Hepatocyte (in vitro differentiated cells): ENCODE results near the gene TTLL5. TPM values are rescaled to one million over a fixed set of nuclear protein-coding genes. Genes with fewer than 3 reads are reported as not detected.

Experiments
- DNase-seq: peaks from one replicate; pipeline ENCODE4 v3.0.0-alpha.2; 2016; ENCODE audit warnings: low spot score
- H2AFZ ChIP-seq: fragments of 200-600 bp; sonication (generic); 2 replicates; pipeline ENCODE4 v1.6.0; 2016; ENCODE audit warnings: antibody characterized with exemption, mild to moderate bottlenecking
- H3K27ac ChIP-seq: fragments of 200-600 bp; sonication (generic); 2 replicates; pipeline ENCODE4 v1.5.1; 2016; ENCODE audit warnings: mild to moderate bottlenecking
- H3K27me3 ChIP-seq: fragments of 200-600 bp; sonication (generic); 2 replicates; pipeline ENCODE4 v1.6.1; 2016
- H3K36me3 ChIP-seq: fragments of 200-600 bp; sonication (generic); replicated peaks from 2 replicates; pipeline ENCODE4 v1.5.1; 2016; ENCODE audit warnings: low read depth; ENCODE audit not compliant: insufficient read depth
- H3K4me1 ChIP-seq: fragments of 200-600 bp; sonication (generic); 2 replicates; pipeline ENCODE4 v1.5.1; 2016; ENCODE audit warnings: mild to moderate bottlenecking, moderate library complexity; ENCODE audit not compliant: insufficient read depth
- H3K4me2 ChIP-seq: fragments of 200-600 bp; sonication (generic); 2 replicates; pipeline ENCODE4 v1.6.0; 2016
- H3K4me3 ChIP-seq: fragments of 200-600 bp; sonication (generic); 2 replicates; pipeline ENCODE4 v1.5.1; 2016; ENCODE audit warnings: mild to moderate bottlenecking
- H3K79me2 ChIP-seq: fragments of 200-600 bp; sonication (generic); 2 replicates; pipeline ENCODE4 v1.6.0; 2017; ENCODE audit warnings: mild to moderate bottlenecking
- H3K9me2 ChIP-seq: fragments of 200-600 bp; sonication (generic); replicated peaks from 2 replicates; pipeline ENCODE4 v1.6.0; 2017; ENCODE audit warnings: mild to moderate bottlenecking; ENCODE audit not compliant: insufficient read depth
- H3K9me3 ChIP-seq: fragments of 200-600 bp; sonication (generic); 2 replicates; pipeline ENCODE4 v1.5.1; 2016; ENCODE audit warnings: low read depth, mild to moderate bottlenecking
- H4K20me1 ChIP-seq: fragments of 200-600 bp; sonication (generic); 2 replicates; pipeline ENCODE4 v1.6.0; 2016; ENCODE audit warnings: mild to moderate bottlenecking; ENCODE audit not compliant: insufficient read depth, poor library complexity, severe bottlenecking
- EZH2 ChIP-seq: fragments of 200-600 bp; sonication (generic); IDR thresholded peaks from 2 replicates; pipeline ENCODE4 v1.6.1; 2016; ENCODE audit warnings: antibody characterized with exemption, mild to moderate bottlenecking, borderline replicate concordance
- EZH2phosphoT487 ChIP-seq: fragments of 200-600 bp; sonication (generic); IDR thresholded peaks from one replicate; pipeline ENCODE4 v1.6.1; 2018; ENCODE audit warnings: antibody characterized with exemption, mild to moderate bottlenecking, low read depth, moderate library complexity; ENCODE audit not compliant: unreplicated experiment, severe bottlenecking
- WGBS: methylation state at CpG from one replicate; pipeline ENCODE4 v1.1.6; 2016; ENCODE audit warnings: low lambda C conversion rate; ENCODE audit errors: missing lambda C conversion rate; 5-methylcytosine and 5-hydroxymethylcytosine counted together
- polyA plus RNA-seq: library from polyadenylated mRNA; unstranded; fragments of >200 nt; fragmentation: Nextera tagmentation; extraction: Ambion mirVana; gene quantifications from 2 replicates; pipeline ENCODE4 v1.2.1, GENCODE V29; 2016
- total RNA-seq: library from RNA; depleted of rRNA; stranded (reverse); fragments of >200 nt; gene quantifications from 2 replicates; pipeline ENCODE4 v1.2.3, GENCODE V29; 2014
- TF ChIP-seq, protein P1 (sequence below): fragments of 200-600 bp; sonication (generic); IDR thresholded peaks from 2 replicates; pipeline ENCODE4 v1.5.1; 2016; ENCODE audit warnings: antibody characterized with exemption, mild to moderate bottlenecking; ENCODE audit not compliant: poor library complexity

The TTLL5 gene
- total and polyA plus RNA-seq, 2 experiments from 2014 or later: 8.9 to 11.1 TPM

GRCh38 chr14:75736845-75737485 is 75.9 kb downstream of the TTLL5 start:
- no peaks in the 10 kb centered on the region for H4K20me1 ChIP-seq
- no peaks in the 10 kb centered on the region for H3K36me3 ChIP-seq
- no peaks in the 10 kb centered on the region for H3K4me1 ChIP-seq
- no peak overlapping the region for H3K4me3 ChIP-seq
- no peaks in the 10 kb centered on the region for H3K9me3 ChIP-seq
- no peaks in the 10 kb centered on the region for H3K27me3 ChIP-seq
- no peak for DNase-seq
- H2AFZ ChIP-seq: no peak overlapping the region
- TF ChIP-seq, protein P1, sequence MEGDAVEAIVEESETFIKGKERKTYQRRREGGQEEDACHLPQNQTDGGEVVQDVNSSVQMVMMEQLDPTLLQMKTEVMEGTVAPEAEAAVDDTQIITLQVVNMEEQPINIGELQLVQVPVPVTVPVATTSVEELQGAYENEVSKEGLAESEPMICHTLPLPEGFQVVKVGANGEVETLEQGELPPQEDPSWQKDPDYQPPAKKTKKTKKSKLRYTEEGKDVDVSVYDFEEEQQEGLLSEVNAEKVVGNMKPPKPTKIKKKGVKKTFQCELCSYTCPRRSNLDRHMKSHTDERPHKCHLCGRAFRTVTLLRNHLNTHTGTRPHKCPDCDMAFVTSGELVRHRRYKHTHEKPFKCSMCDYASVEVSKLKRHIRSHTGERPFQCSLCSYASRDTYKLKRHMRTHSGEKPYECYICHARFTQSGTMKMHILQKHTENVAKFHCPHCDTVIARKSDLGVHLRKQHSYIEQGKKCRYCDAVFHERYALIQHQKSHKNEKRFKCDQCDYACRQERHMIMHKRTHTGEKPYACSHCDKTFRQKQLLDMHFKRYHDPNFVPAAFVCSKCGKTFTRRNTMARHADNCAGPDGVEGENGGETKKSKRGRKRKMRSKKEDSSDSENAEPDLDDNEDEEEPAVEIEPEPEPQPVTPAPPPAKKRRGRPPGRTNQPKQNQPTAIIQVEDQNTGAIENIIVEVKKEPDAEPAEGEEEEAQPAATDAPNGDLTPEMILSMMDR: no peak
- no peak for TF ChIP-seq EZH2
- no peak for TF ChIP-seq EZH2phosphoT487
- H3K79me2 ChIP-seq: no peaks in the 10 kb centered on the region
- no peak overlapping the region for H3K4me2 ChIP-seq
- no peak overlapping the region for H3K27ac ChIP-seq
- no peaks in the 10 kb centered on the region for H3K9me2 ChIP-seq

DNA sequence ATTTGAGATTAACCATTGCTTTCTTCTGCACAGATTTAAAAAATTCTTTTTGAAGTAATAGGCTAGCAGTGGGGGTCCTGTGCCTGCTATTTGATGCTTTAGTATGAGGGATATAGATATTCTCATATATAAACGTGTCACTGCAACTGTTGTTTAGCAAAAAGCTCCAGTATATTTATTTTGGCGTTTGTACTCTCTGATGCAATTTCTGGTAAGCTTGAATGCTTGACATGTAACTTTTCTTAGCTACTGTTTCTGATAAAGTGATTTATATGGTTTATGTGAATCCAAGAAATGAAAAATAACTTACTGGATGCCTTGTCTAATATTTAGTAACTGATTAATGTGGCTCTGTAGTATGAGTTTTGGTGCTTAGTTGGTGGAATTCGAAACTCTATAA is 77.1 kb downstream of the TTLL5 start:
- no peak for DNase-seq
- Histone ChIP-seq H2AFZ (no peak overlapping the region), H3K36me3 (no peaks in the 10 kb centered on the region), H3K27me3 (no peaks in the 10 kb centered on the region), H3K79me2 (no peaks in the 10 kb centered on the region), H4K20me1 (no peaks in the 10 kb centered on the region), H3K9me2 (no peaks in the 10 kb centered on the region), H3K4me3 (no peak overlapping the region), H3K27ac (no peak overlapping the region), H3K9me3 (no peaks in the 10 kb centered on the region), H3K4me2 (no peak overlapping the region), H3K4me1 (no peaks in the 10 kb centered on the region)
- TF ChIP-seq EZH2: no peak
- TF ChIP-seq EZH2phosphoT487: no peak
- TF ChIP-seq, protein P1: no peak
- 77% methylated on average over 3 of the region's 3 CpGs for WGBS

DNA sequence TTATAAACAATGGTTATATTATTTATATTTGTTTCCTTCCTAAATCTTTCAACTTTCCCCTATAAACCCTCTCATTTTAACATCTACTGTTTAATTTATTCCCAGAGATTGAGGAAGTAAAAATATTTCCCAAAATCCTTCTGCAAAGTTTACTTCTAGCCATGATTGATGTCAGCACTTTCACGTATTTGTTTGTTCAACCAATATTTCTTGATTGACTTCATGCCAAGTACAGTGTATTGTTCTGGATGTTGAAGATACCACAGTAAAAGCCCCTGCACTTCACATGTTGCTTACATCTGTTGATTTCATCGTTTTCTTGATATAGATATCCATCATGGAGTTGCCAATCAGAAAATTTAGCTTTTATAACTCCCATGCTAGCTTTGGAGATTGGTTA is 81.8 kb downstream of the TTLL5 start:
- Histone ChIP-seq H3K9me3 (no peaks in the 10 kb centered on the region), H3K79me2 (no peaks in the 10 kb centered on the region), H2AFZ (no peak overlapping the region), H3K4me3 (no peak overlapping the region), H4K20me1 (no peaks in the 10 kb centered on the region), H3K4me2 (no peak overlapping the region), H3K27me3 (no peaks in the 10 kb centered on the region), H3K27ac (no peak overlapping the region), H3K9me2 (no peaks in the 10 kb centered on the region), H3K36me3 (no peaks in the 10 kb centered on the region), H3K4me1 (no peaks in the 10 kb centered on the region)
- no peak for TF ChIP-seq EZH2
- TF ChIP-seq, protein P1: no peak
- no peak for TF ChIP-seq EZH2phosphoT487
- 95% methylated on average over 2 of the region's 2 CpGs for WGBS
- no peak for DNase-seq

DNA sequence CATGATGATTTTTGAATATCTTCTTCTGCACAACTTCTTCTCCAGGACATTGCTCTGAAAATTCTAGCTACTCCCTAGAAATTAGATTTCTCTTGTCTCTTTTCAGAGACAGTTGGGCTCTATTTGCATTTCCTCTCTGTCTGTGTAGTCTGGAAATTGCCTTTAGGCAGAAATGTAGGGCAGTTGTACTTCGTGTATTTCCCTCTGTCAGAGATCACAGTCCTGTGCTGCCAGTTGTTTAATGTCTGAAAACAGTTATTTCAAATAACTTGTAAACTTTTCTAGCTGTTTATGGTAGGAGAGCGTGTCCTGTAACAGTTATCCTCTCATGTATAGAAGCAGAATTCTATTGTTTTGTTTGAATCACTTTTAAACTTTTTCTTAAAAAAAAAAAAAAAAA is 86.9 kb downstream of the TTLL5 start:
- WGBS: 62% methylated on average over 2 of the region's 2 CpGs
- H3K27ac ChIP-seq: peak overlapping the region; percentile 33

More for the DNA sequence above, 86.9 kb downstream of the TTLL5 start:
- DNase-seq: no peak
- Histone ChIP-seq H4K20me1 (no peaks in the 10 kb centered on the region), H3K4me1 (peaks cover 3% of the 10 kb centered on the region), H3K9me2 (no peaks in the 10 kb centered on the region), H3K4me3 (no peak overlapping the region), H2AFZ (no peak overlapping the region), H3K4me2 (no peak overlapping the region), H3K36me3 (no peaks in the 10 kb centered on the region), H3K79me2 (no peaks in the 10 kb centered on the region), H3K9me3 (no peaks in the 10 kb centered on the region), H3K27me3 (no peaks in the 10 kb centered on the region)
- TF ChIP-seq, protein P1: no peak
- TF ChIP-seq EZH2 (no peak), EZH2phosphoT487 (no peak)
